K562 (cell line): Measurements from ENCODE around the gene TPK1. TPM values are rescaled to one million over a fixed set of nuclear protein-coding genes. Genes with fewer than 3 reads are reported as not detected.

Experiments
- ATAC-seq: fragments of 200-7000 bp; cut with Tn5 transposase; 3 replicates; pipeline ENCODE4 v1.9.1; 2020; ENCODE audit warnings: moderate library complexity
- BruUV-seq: library from RNA; stranded (reverse); fragments of 400-500 nt; replicated peaks from 2 replicates; lab custom pipeline; 2021; lab: Mats Ljungman, UMichigan
- CTCF ChIA-PET: fragments of 300-600 bp; formaldehyde crosslinking; extraction: SDS; loops from one replicate; lab custom pipeline; 2021; ENCODE audit warnings: low intra/inter-chr PET ratio; lab: Yijun Ruan, JAX
- POLR2A ChIA-PET: fragments of 300-600, 350-650 bp; sonication (Branson Sonifier 250); formaldehyde crosslinking; extraction: SDS; loops from one replicate; lab custom pipeline; 2021; ENCODE audit warnings: antibody characterized with exemption, inconsistent platforms; lab: Yijun Ruan, JAX
- DNase-seq, 4 experiments: peaks; one replicate each; pipeline versions ENCODE4 v3.0.0 to v3.0.0-alpha.2; 2011 to 2018; ENCODE audit warnings: low spot score in 3 of 4, mixed read lengths in 3 of 4; ENCODE audit errors: extremely low read depth in 1 of 4
- FAIRE-seq: peaks from 2 replicates; lab custom pipeline; 2011; peaks lifted over from hg19 to GRCh38; lab: Jason Lieb, UNC
- H2AFZ ChIP-seq: 2 replicates; pipeline ENCODE4 v1.6.0; 2011; ENCODE audit warnings: low read depth, low read length, control low read depth, inconsistent platforms
- H3K27ac ChIP-seq: fragments of 200-600 bp; 3 replicates; pipeline ENCODE4 v1.8.0; 2011; ENCODE audit warnings: low read depth, mild to moderate bottlenecking, control low read depth, inconsistent platforms, low read length, moderate library complexity, mixed read lengths; ENCODE audit errors: extremely low read depth
- H3K27me3 ChIP-seq, 2 experiments: fragments of 300-600 bp in 1 of 2; 2 replicates in 1 of 2; 3 replicates in 1 of 2; pipeline versions ENCODE4 v1.6.0 to v1.8.0; 2011; ENCODE audit warnings: inconsistent platforms in 2 of 2, low read length in 2 of 2, mild to moderate bottlenecking in 1 of 2, mixed read lengths in 1 of 2, moderate library complexity in 1 of 2; ENCODE audit not compliant: control insufficient read depth in 2 of 2, insufficient read depth in 2 of 2
- H3K36me3 ChIP-seq: fragments of 300-600 bp; 3 replicates; pipeline ENCODE4 v1.8.0; 2011; ENCODE audit warnings: mild to moderate bottlenecking, low read length, inconsistent platforms; ENCODE audit not compliant: control insufficient read depth, insufficient read depth
- H3K4me1 ChIP-seq, 2 experiments: fragments of 200-600 bp in 1 of 2; replicated peaks in 1 of 2; 2 replicates in 1 of 2; 3 replicates in 1 of 2; pipeline versions ENCODE4 v1.5.1 to v1.8.0; 2011; ENCODE audit warnings: inconsistent platforms in 2 of 2, low read length in 2 of 2, mild to moderate bottlenecking in 1 of 2, mixed read lengths in 1 of 2, moderate library complexity in 1 of 2; ENCODE audit not compliant: control insufficient read depth in 2 of 2, insufficient read depth in 2 of 2
- H3K4me2 ChIP-seq: 2 replicates; pipeline ENCODE4 v1.6.1; 2011; ENCODE audit warnings: low read length, control low read depth, inconsistent platforms, mixed read lengths; ENCODE audit not compliant: insufficient read depth
- H3K4me3 ChIP-seq: fragments of 200-600 bp; sonication (generic), shearing (Covaris generic); 2 replicates; pipeline ENCODE4 v1.5.1; 2016; ENCODE audit warnings: control low read depth, inconsistent platforms
- H3K79me2 ChIP-seq: fragments of 200-600 bp; 3 replicates; pipeline ENCODE4 v1.8.0; 2011; ENCODE audit warnings: low read length, inconsistent platforms; ENCODE audit not compliant: control insufficient read depth, insufficient read depth
- H3K9ac ChIP-seq, 2 experiments: 2 replicates each; pipeline versions ENCODE4 v1.6.0 to v1.6.1; 2011; ENCODE audit warnings: low read depth in 2 of 2, low read length in 2 of 2, control low read depth in 1 of 2, inconsistent platforms in 1 of 2, mild to moderate bottlenecking in 1 of 2, mixed read lengths in 1 of 2; ENCODE audit not compliant: insufficient read depth in 1 of 2
- H3K9me1 ChIP-seq: one replicate; pipeline ENCODE4 v1.6.0; 2011; ENCODE audit warnings: inconsistent platforms, mild to moderate bottlenecking, low read length, moderate library complexity; ENCODE audit not compliant: control insufficient read depth, insufficient read depth
- H3K9me3 ChIP-seq: replicated peaks from 2 replicates; pipeline ENCODE4 v1.5.1; 2011; ENCODE audit warnings: low read depth, low read length, inconsistent platforms; ENCODE audit not compliant: control insufficient read depth, insufficient read depth
- H4K20me1 ChIP-seq: replicated peaks from 2 replicates; pipeline ENCODE4 v1.6.1; 2011; ENCODE audit warnings: low read length, inconsistent platforms, mixed read lengths; ENCODE audit not compliant: control insufficient read depth, insufficient read depth
- E2F3 ChIP-seq: fragments of 250-450 bp; sonication (Bioruptor Pico); IDR thresholded peaks from 2 replicates; pipeline ENCODE4 v1.4.0; 2020; ENCODE audit warnings: mild to moderate bottlenecking
- E2F5 ChIP-seq: sonication (generic); formaldehyde crosslinking; IDR thresholded peaks from 2 replicates; pipeline ENCODE4 v1.8.0; 2022; ENCODE audit warnings: mild to moderate bottlenecking, missing genetic modification reagents
- HDAC6 ChIP-seq: IDR thresholded peaks from 2 replicates; pipeline ENCODE4 v1.6.1; 2012; ENCODE audit warnings: low read depth, mild to moderate bottlenecking, control low read depth, inconsistent platforms, low read length, moderate library complexity
- IRF2 ChIP-seq: sonication (generic); formaldehyde crosslinking; IDR thresholded peaks from 2 replicates; pipeline ENCODE4 v1.8.1; 2022; ENCODE audit warnings: mild to moderate bottlenecking, missing genetic modification reagents
- KAT7 ChIP-seq: sonication (generic); formaldehyde crosslinking; IDR thresholded peaks from 2 replicates; pipeline ENCODE4 v1.8.0; 2022; ENCODE audit warnings: missing genetic modification reagents, mild to moderate bottlenecking, borderline replicate concordance
- PHF20 ChIP-seq: fragments of 450-650 bp; IDR thresholded peaks from 2 replicates; pipeline ENCODE4 v1.6.1; 2018; ENCODE audit not compliant: partially characterized antibody
- TBL1XR1 ChIP-seq, 2 experiments: IDR thresholded peaks; 2 replicates each; pipeline ENCODE4 v1.6.1; 2012; ENCODE audit warnings: improper control_type of control experiment in 2 of 2, low read length in 2 of 2, mild to moderate bottlenecking in 1 of 2
- THRA ChIP-seq: fragments of 450-650 bp; IDR thresholded peaks from 2 replicates; pipeline ENCODE4 v1.6.1; 2017; ENCODE audit warnings: mild to moderate bottlenecking, moderate library complexity
- ZBTB40 ChIP-seq, 2 experiments: fragments of 450-650 bp in 1 of 2; sonication (generic) in 1 of 2; formaldehyde crosslinking in 1 of 2; IDR thresholded peaks; 2 replicates each; pipeline versions ENCODE4 v1.7.1 to v1.9.0; 2016 to 2022; ENCODE audit warnings: inconsistent platforms in 1 of 2, mild to moderate bottlenecking in 1 of 2, missing genetic modification reagents in 1 of 2
- ZC3H8 ChIP-seq: fragments of 450-650 bp; IDR thresholded peaks from 2 replicates; pipeline ENCODE4 v1.6.1; 2017
- ZNF695 ChIP-seq: fragments of 450-650 bp; formaldehyde crosslinking; IDR thresholded peaks from 2 replicates; pipeline ENCODE4 v1.4.0; 2020; ENCODE audit warnings: mild to moderate bottlenecking, moderate library complexity
- WGBS: fragments of 100-300 bp; shearing (Covaris generic); methylation state at CpG from one replicate; pipeline ENCODE4 v1.1.6; 2016; ENCODE audit warnings: low coverage, mixed read lengths; ENCODE audit not compliant: insufficient coverage; ENCODE audit errors: missing lambda C conversion rate; 5-methylcytosine and 5-hydroxymethylcytosine counted together
- in situ Hi-C: fragments of 300-500 bp; cut with MboI; formaldehyde crosslinking; loops from 4 replicates; pipeline ENCODE4 v1.15.0; 2018; ENCODE audit warnings: inconsistent platforms, mixed read lengths
- intact Hi-C: fragments of 100-400 bp; cut with micrococcal nuclease; formaldehyde crosslinking; loops from 2 replicates; pipeline ENCODE4 v1.14.2; 2022
- polyA plus RNA-seq, 8 experiments: library from polyadenylated mRNA; depleted of rRNA in 4 of 8; stranded (reverse) in 5 of 8; unstranded in 3 of 8; fragments of >200 nt; fragmentation: Nextera tagmentation in 2 of 8; fragmentation: Illumina TruSeq in 1 of 8; extraction: Ambion mirVana in 2 of 8; extraction: Trizol in 1 of 8; gene quantifications; 2 replicates each; pipeline versions ENCODE4 v1.2.1 to v1.2.3, GENCODE V29; 2011 to 2014; ENCODE audit warnings: inconsistent platforms in 1 of 8, missing spikeins in 1 of 8
- total RNA-seq, 7 experiments: library from RNA; depleted of rRNA in 6 of 7; stranded (reverse); fragments of >200 nt in 6 of 7; fragmentation: Illumina TruSeq in 2 of 7; extraction: Trizol in 2 of 7; gene quantifications; 2 replicates each; pipeline versions ENCODE4 v1.2.1 to v1.2.3, GENCODE V29; 2011 to 2021; ENCODE audit warnings: low replicate concordance in 1 of 7

The TPK1 gene
- total and polyA plus RNA-seq, 9 of the 15 experiments (the other 6 are each of a cell fraction or from before 2014, with no cell fraction given) = 5.1 to 16.2 (median 9.2) TPM

GRCh38 chr7:144632724-144633123 is 203.1 kb downstream of the TPK1 start:
- WGBS = 2% methylated on average over 2 of the region's 2 CpGs
- ChIA-PET CTCF (no interaction called here), POLR2A (interaction anchor here (1.0 kb wide), 1 partner anchor 31 kb away, joined by 3 read pairs; no protein-coding TSS in a partner anchor)
- Histone ChIP-seq H3K9me1 (no peaks in the 10 kb centered on the region), H3K4me3 (no peak overlapping the region), H3K79me2 (no peaks in the 10 kb centered on the region), H3K4me2 (no peak overlapping the region), H3K9ac (no peak overlapping the region), H2AFZ (no peak overlapping the region), H3K27ac (no peak overlapping the region), H4K20me1 (no peaks in the 10 kb centered on the region), H3K36me3 (no peaks in the 10 kb centered on the region), H3K4me1 (no peaks in the 10 kb centered on the region), H3K27me3 (no peaks in the 10 kb centered on the region), H3K9me3 (no peaks in the 10 kb centered on the region; the same call in 1 of the 2 replicates)
- FAIRE-seq (no peak), ATAC-seq (no peak), DNase-seq (no peak)
- no TSS peak for BruUV-seq
- intact Hi-C loops (no loop called here), in situ Hi-C loops (no loop called here)
- TF ChIP-seq PHF20 (no peak), ZNF695 (CRISPR knock-in tag) (no peak), E2F5 (CRISPR knock-in tag) (no peak), ZC3H8 (no peak), ZBTB40 (IDR thresholded peaks at IDR 0.05) (no peak), ZBTB40 (CRISPR knock-in tag; IDR thresholded peaks at IDR 0.05) (no peak), E2F3 (CRISPR knock-in tag) (no peak), THRA (no peak), TBL1XR1 (IDR thresholded peaks at IDR 0.05; ENCODE audit: low read length in 2 of 2) (no peak), HDAC6 (no peak), KAT7 (no peak), IRF2 (no peak)
